Loucy (cell line): ENCODE data around the gene MICALL1.

ENCODE experiments used
- EZH2phosphoT487 ChIP-seq: fragments of 200-600 bp; IDR thresholded peaks from 2 replicates; pipeline ENCODE4 v1.6.1; 2018; ENCODE audit warnings: antibody characterized with exemption, mild to moderate bottlenecking, moderate library complexity, borderline replicate concordance
- TF ChIP-seq, protein P1 (sequence below): fragments of 200-600 bp; sonication (generic); conservative IDR thresholded peaks from 2 replicates; pipeline ENCODE4 v1.5.1; 2014; ENCODE audit warnings: mild to moderate bottlenecking, antibody characterized with exemption, low read length

GRCh38 chr22:37965940-37966664 lies 60.0 kb downstream of the MICALL1 start:
- TF ChIP-seq, protein P1, sequence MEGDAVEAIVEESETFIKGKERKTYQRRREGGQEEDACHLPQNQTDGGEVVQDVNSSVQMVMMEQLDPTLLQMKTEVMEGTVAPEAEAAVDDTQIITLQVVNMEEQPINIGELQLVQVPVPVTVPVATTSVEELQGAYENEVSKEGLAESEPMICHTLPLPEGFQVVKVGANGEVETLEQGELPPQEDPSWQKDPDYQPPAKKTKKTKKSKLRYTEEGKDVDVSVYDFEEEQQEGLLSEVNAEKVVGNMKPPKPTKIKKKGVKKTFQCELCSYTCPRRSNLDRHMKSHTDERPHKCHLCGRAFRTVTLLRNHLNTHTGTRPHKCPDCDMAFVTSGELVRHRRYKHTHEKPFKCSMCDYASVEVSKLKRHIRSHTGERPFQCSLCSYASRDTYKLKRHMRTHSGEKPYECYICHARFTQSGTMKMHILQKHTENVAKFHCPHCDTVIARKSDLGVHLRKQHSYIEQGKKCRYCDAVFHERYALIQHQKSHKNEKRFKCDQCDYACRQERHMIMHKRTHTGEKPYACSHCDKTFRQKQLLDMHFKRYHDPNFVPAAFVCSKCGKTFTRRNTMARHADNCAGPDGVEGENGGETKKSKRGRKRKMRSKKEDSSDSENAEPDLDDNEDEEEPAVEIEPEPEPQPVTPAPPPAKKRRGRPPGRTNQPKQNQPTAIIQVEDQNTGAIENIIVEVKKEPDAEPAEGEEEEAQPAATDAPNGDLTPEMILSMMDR = no peak
- TF ChIP-seq EZH2phosphoT487 = no peak
